Measurements from ENCODE around the gene NDUFB2.

DNA sequence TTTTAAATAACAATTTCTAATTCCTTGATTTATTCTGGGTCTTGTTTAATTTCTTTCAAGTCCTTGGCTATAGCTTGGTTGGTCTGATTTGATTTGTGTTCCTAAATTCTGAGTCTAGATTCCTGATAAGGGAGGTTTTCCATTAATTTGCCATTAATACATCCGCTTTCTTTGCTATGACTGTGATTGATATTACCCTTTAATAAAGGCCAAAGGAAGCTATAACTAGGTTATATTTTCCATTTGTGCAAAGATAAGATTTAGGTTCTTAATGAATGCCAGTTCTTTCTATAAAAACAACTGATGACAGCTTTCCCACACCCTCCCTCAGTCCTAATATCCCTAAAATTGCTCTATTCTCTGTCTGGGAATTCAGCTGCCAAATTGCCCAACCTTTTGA lies 28.2 kb downstream of the NDUFB2 start:
- TF ChIP-seq EZH2 (IDR thresholded peaks at IDR 0.05; ENCODE audit: borderline replicate concordance, insufficient read depth, low read depth, low read length, poor library complexity, severe bottlenecking), result no peak
- TF ChIP-seq, protein P1, sequence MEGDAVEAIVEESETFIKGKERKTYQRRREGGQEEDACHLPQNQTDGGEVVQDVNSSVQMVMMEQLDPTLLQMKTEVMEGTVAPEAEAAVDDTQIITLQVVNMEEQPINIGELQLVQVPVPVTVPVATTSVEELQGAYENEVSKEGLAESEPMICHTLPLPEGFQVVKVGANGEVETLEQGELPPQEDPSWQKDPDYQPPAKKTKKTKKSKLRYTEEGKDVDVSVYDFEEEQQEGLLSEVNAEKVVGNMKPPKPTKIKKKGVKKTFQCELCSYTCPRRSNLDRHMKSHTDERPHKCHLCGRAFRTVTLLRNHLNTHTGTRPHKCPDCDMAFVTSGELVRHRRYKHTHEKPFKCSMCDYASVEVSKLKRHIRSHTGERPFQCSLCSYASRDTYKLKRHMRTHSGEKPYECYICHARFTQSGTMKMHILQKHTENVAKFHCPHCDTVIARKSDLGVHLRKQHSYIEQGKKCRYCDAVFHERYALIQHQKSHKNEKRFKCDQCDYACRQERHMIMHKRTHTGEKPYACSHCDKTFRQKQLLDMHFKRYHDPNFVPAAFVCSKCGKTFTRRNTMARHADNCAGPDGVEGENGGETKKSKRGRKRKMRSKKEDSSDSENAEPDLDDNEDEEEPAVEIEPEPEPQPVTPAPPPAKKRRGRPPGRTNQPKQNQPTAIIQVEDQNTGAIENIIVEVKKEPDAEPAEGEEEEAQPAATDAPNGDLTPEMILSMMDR (IDR thresholded peaks at IDR 0.05), result no peak
